SK-N-SH (cell line): Measurements from ENCODE around the gene GPR87. TPM values are rescaled to one million over a fixed set of nuclear protein-coding genes. Genes with fewer than 3 reads are reported as not detected.

Experiments
- CTCF ChIA-PET: fragments of 300-600, 350-600 bp; formaldehyde crosslinking; extraction: SDS; loops from one replicate; lab custom pipeline; 2021; lab: Yijun Ruan, JAX
- POLR2A ChIA-PET: fragments of 350-600 bp; sonication (Branson Sonifier 250); formaldehyde crosslinking; extraction: SDS; loops from one replicate; lab custom pipeline; 2020; ENCODE audit warnings: antibody characterized with exemption, inconsistent platforms; lab: Yijun Ruan, JAX
- DNase-seq: peaks from one replicate; pipeline ENCODE4 v3.0.0; 2012
- H2AFZ ChIP-seq: fragments of 200-600 bp; sonication (generic); 2 replicates; pipeline ENCODE4 v1.8.1; 2016; ENCODE audit warnings: antibody characterized with exemption, mild to moderate bottlenecking, low read depth
- H3F3A ChIP-seq: fragments of 200-600 bp; sonication (generic); replicated peaks from 2 replicates; pipeline ENCODE3; 2016; ENCODE audit warnings: antibody characterized with exemption, mild to moderate bottlenecking; ENCODE audit not compliant: insufficient read depth
- H3K27ac ChIP-seq, 2 experiments: fragments of 200-500 bp in 1 of 2; fragments of 200-600 bp in 1 of 2; sonication (Bioruptor generic) in 1 of 2; sonication (generic), shearing (Covaris generic) in 1 of 2; 2 replicates each; pipeline versions ENCODE4 v1.5.1 to v1.6.1; 2014 to 2016; ENCODE audit warnings: low read depth in 2 of 2, inconsistent platforms in 1 of 2, low read length in 1 of 2, mild to moderate bottlenecking in 1 of 2, mixed read lengths in 1 of 2
- H3K27me3 ChIP-seq: fragments of 200-600 bp; sonication (generic), shearing (Covaris generic); 2 replicates; pipeline ENCODE4 v1.6.1; 2016; ENCODE audit warnings: mixed run types; ENCODE audit not compliant: insufficient read depth
- H3K36me3 ChIP-seq, 2 experiments: fragments of 200-500 bp in 1 of 2; fragments of 200-600 bp in 1 of 2; sonication (Bioruptor generic) in 1 of 2; sonication (generic) in 1 of 2; replicated peaks in 1 of 2; 2 replicates each; pipeline versions ENCODE3 to v1.5.1; 2014 to 2016; ENCODE audit warnings: low read length in 1 of 2, mild to moderate bottlenecking in 1 of 2; ENCODE audit not compliant: insufficient read depth in 2 of 2, control insufficient read depth in 1 of 2
- H3K4me1 ChIP-seq, 2 experiments: fragments of 200-500 bp in 1 of 2; fragments of 200-600 bp in 1 of 2; sonication (Bioruptor generic) in 1 of 2; sonication (generic), shearing (Covaris generic) in 1 of 2; 2 replicates each; pipeline versions ENCODE4 v1.5.1 to v1.6.1; 2014 to 2016; ENCODE audit warnings: low read depth in 1 of 2, low read length in 1 of 2, mixed run types in 1 of 2; ENCODE audit not compliant: insufficient read depth in 2 of 2, control insufficient read depth in 1 of 2
- H3K4me2 ChIP-seq: fragments of 200-600 bp; sonication (generic), shearing (Covaris generic); 2 replicates; pipeline ENCODE4 v1.6.1; 2017; ENCODE audit warnings: mixed run types
- H3K4me3 ChIP-seq, 2 experiments: fragments of 200-500 bp in 1 of 2; fragments of 200-600 bp in 1 of 2; sonication (Bioruptor generic) in 1 of 2; sonication (generic), shearing (Covaris generic) in 1 of 2; 2 replicates each; pipeline versions ENCODE4 v1.5.1 to v1.8.1; 2014 to 2016; ENCODE audit warnings: low read depth in 2 of 2, inconsistent platforms in 1 of 2, low read length in 1 of 2, mild to moderate bottlenecking in 1 of 2, mixed read lengths in 1 of 2, moderate library complexity in 1 of 2
- H3K79me2 ChIP-seq: fragments of 200-600 bp; sonication (generic); 2 replicates; pipeline ENCODE4 v1.8.1; 2017; ENCODE audit warnings: mild to moderate bottlenecking; ENCODE audit not compliant: insufficient read depth
- H3K9ac ChIP-seq: fragments of 200-600 bp; sonication (generic); 2 replicates; pipeline ENCODE4 v1.6.1; 2017; ENCODE audit warnings: mixed run types
- H3K9me2 ChIP-seq: fragments of 200-600 bp; sonication (generic); 2 replicates; pipeline ENCODE4 v1.6.1; 2017; ENCODE audit warnings: mixed run types
- H3K9me3 ChIP-seq: fragments of 200-600 bp; sonication (generic); 2 replicates; pipeline ENCODE4 v1.6.1; 2017; ENCODE audit warnings: mixed run types, mild to moderate bottlenecking, moderate library complexity
- H4K20me1 ChIP-seq: fragments of 200-600 bp; sonication (generic); 2 replicates; pipeline ENCODE4 v1.6.1; 2017; ENCODE audit warnings: mild to moderate bottlenecking, mixed run types; ENCODE audit not compliant: insufficient read depth
- EZH2phosphoT487 ChIP-seq: fragments of 200-600 bp; sonication (generic); IDR thresholded peaks from 2 replicates; pipeline ENCODE4 v1.6.1; 2017; ENCODE audit warnings: low read depth, mixed run types, mild to moderate bottlenecking, antibody characterized with exemption, moderate library complexity, borderline replicate concordance
- FOSL2 ChIP-seq: IDR thresholded peaks from 2 replicates; pipeline ENCODE4 v1.4.0; 2012; ENCODE audit warnings: low read depth, mild to moderate bottlenecking, moderate library complexity, borderline replicate concordance
- FOXJ3 ChIP-seq: sonication (generic); formaldehyde crosslinking; IDR thresholded peaks from 2 replicates; pipeline ENCODE4 v1.5.1; 2020; ENCODE audit warnings: mild to moderate bottlenecking, missing genetic modification reagents
- GATA2 ChIP-seq: sonication (generic); formaldehyde crosslinking; IDR thresholded peaks from 2 replicates; pipeline ENCODE4 v1.5.0; 2020; ENCODE audit warnings: mild to moderate bottlenecking, missing genetic modification reagents
- MEF2A ChIP-seq: IDR thresholded peaks from 2 replicates; pipeline ENCODE4 v1.4.0; 2012; ENCODE audit warnings: low read depth, borderline replicate concordance
- RAD21 ChIP-seq: IDR thresholded peaks from 2 replicates; pipeline ENCODE4 v1.6.1; 2012; ENCODE audit warnings: mild to moderate bottlenecking, low read length
- RCOR1 ChIP-seq: fragments of 150-350 bp; IDR thresholded peaks from 2 replicates; pipeline ENCODE4 v1.6.1; 2017; ENCODE audit warnings: antibody characterized with exemption, low read length
- TAF1 ChIP-seq: IDR thresholded peaks from 2 replicates; pipeline ENCODE4 v1.6.1; 2012; ENCODE audit warnings: low read depth, mild to moderate bottlenecking, low read length, moderate library complexity, borderline replicate concordance
- TCF12 ChIP-seq: IDR thresholded peaks from 2 replicates; pipeline ENCODE4 v1.4.0; 2012
- WGBS: methylation state at CpG from one replicate; pipeline ENCODE4 v1.1.6; 2017; ENCODE audit warnings: low lambda C conversion rate; 5-methylcytosine and 5-hydroxymethylcytosine counted together
- polyA plus RNA-seq, 3 experiments: library from polyadenylated mRNA; depleted of rRNA; stranded (reverse); fragments of >200 nt; gene quantifications; 2 replicates each; pipeline ENCODE4 v1.2.3, GENCODE V29; 2012
- TF ChIP-seq, protein P1 (sequence below): fragments of 150-350 bp; IDR thresholded peaks from 2 replicates; pipeline ENCODE4 v1.6.1; 2016; ENCODE audit warnings: mild to moderate bottlenecking, low read depth, low read length
- TF ChIP-seq, protein P2 (sequence below): fragments of 200-600 bp; sonication (generic); IDR thresholded peaks from 2 replicates; pipeline ENCODE4 v1.6.1; 2017; ENCODE audit warnings: antibody characterized with exemption, mild to moderate bottlenecking, moderate library complexity
- TF ChIP-seq, protein P3 (sequence below): fragments of 150-350 bp; IDR thresholded peaks from 2 replicates; pipeline ENCODE4 v1.6.1; 2017; ENCODE audit warnings: antibody characterized with exemption, low read length, low read depth, borderline replicate concordance
- TF ChIP-seq, protein P4 (sequence below): IDR thresholded peaks from 2 replicates; pipeline ENCODE4; 2012

Gene GPR87
- polyA plus RNA-seq, 1 of the 3 experiments (the other 2 are of a cell fraction): 2.3 TPM

DNA sequence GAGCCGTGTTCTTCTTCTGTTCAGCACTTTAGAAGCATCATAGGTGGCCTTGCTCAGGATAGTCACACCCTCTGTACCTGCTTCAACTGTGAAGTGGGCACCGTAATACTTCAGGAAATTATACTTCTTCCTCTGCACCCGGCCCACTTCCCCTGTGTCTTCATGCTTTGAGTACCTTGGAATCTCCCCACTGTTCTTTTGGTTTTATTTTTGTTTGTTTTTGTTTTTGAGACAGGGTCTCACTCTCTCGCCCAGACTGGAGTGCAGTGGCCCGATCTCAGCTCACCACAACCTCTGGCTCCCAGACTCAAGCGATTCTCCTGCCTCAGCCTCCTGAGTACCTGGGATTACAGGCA lies 40.0 kb downstream of the GPR87 start:
- H3K9me3 ChIP-seq: no peaks in the 10 kb centered on the region
- no peaks in the 10 kb centered on the region for H4K20me1 ChIP-seq
- H3K4me3 ChIP-seq: no peak overlapping the region
- H3K9me2 ChIP-seq: no peaks in the 10 kb centered on the region
- no peak overlapping the region for H3K4me2 ChIP-seq
- no peak for TF ChIP-seq RAD21
- TF ChIP-seq RCOR1: no peak
- TF ChIP-seq, protein P1, sequence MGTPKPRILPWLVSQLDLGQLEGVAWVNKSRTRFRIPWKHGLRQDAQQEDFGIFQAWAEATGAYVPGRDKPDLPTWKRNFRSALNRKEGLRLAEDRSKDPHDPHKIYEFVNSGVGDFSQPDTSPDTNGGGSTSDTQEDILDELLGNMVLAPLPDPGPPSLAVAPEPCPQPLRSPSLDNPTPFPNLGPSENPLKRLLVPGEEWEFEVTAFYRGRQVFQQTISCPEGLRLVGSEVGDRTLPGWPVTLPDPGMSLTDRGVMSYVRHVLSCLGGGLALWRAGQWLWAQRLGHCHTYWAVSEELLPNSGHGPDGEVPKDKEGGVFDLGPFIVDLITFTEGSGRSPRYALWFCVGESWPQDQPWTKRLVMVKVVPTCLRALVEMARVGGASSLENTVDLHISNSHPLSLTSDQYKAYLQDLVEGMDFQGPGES: no peak
- TF ChIP-seq GATA2 (CRISPR knock-in tag): no peak
- no peak for TF ChIP-seq TAF1
- no peak for TF ChIP-seq FOSL2
- no peak for TF ChIP-seq MEF2A
- TF ChIP-seq TCF12: no peak
- TF ChIP-seq FOXJ3 (CRISPR knock-in tag): no peak
- TF ChIP-seq, protein P2, sequence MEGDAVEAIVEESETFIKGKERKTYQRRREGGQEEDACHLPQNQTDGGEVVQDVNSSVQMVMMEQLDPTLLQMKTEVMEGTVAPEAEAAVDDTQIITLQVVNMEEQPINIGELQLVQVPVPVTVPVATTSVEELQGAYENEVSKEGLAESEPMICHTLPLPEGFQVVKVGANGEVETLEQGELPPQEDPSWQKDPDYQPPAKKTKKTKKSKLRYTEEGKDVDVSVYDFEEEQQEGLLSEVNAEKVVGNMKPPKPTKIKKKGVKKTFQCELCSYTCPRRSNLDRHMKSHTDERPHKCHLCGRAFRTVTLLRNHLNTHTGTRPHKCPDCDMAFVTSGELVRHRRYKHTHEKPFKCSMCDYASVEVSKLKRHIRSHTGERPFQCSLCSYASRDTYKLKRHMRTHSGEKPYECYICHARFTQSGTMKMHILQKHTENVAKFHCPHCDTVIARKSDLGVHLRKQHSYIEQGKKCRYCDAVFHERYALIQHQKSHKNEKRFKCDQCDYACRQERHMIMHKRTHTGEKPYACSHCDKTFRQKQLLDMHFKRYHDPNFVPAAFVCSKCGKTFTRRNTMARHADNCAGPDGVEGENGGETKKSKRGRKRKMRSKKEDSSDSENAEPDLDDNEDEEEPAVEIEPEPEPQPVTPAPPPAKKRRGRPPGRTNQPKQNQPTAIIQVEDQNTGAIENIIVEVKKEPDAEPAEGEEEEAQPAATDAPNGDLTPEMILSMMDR: no peak
- TF ChIP-seq, protein P3, sequence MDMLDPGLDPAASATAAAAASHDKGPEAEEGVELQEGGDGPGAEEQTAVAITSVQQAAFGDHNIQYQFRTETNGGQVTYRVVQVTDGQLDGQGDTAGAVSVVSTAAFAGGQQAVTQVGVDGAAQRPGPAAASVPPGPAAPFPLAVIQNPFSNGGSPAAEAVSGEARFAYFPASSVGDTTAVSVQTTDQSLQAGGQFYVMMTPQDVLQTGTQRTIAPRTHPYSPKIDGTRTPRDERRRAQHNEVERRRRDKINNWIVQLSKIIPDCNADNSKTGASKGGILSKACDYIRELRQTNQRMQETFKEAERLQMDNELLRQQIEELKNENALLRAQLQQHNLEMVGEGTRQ: no peak
- TF ChIP-seq, protein P4, sequence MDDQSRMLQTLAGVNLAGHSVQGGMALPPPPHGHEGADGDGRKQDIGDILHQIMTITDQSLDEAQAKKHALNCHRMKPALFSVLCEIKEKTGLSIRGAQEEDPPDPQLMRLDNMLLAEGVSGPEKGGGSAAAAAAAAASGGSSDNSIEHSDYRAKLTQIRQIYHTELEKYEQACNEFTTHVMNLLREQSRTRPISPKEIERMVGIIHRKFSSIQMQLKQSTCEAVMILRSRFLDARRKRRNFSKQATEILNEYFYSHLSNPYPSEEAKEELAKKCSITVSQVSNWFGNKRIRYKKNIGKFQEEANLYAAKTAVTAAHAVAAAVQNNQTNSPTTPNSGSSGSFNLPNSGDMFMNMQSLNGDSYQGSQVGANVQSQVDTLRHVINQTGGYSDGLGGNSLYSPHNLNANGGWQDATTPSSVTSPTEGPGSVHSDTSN: no peak
- TF ChIP-seq EZH2phosphoT487: no peak
- H3K4me1 ChIP-seq: no peaks in the 10 kb centered on the region
- H3K27me3 ChIP-seq: no peaks in the 10 kb centered on the region
- H3K36me3 ChIP-seq: no peaks in the 10 kb centered on the region
- H3K79me2 ChIP-seq: no peaks in the 10 kb centered on the region
- POLR2A ChIA-PET: no interaction called here
- DNase-seq: no peak
- CTCF ChIA-PET: interaction anchor here (7.0 to 9.0 kb wide), 2 partner anchors 50 to 107 kb away, joined by 63 to 106 read pairs; no protein-coding TSS in a partner anchor
- no peak overlapping the region for H3K27ac ChIP-seq
- no peak overlapping the region for H3K9ac ChIP-seq
- no peak overlapping the region for H2AFZ ChIP-seq
- H3F3A ChIP-seq: no peaks in the 10 kb centered on the region
- WGBS: 69% methylated on average over 6 of the region's 6 CpGs
